ENCODE data around the gene CEND1. TPM values are rescaled to one million over a fixed set of nuclear protein-coding genes. Genes with fewer than 3 reads are reported as not detected.

CEND1 gene
- total and polyA plus RNA-seq, 7 experiments from 2014 or later, result 2.3 TPM; not detected in 6

GRCh38 chr11:792535-792821 is 2.6 kb upstream of the CEND1 start:
- peaks cover 10 to 14% of the 10 kb centered on the region in 2 donors for H3K4me1 ChIP-seq (ENCODE audit: control insufficient read depth in 2 of 2, insufficient read depth in 2 of 2, low read length in 2 of 2)
- Mint-ChIP-seq H3K27me3 (no peaks in the 10 kb centered on the region), H3K4me1 (peaks cover 0 to 21% (median 13%) of the 10 kb centered on the region in 7 donors), H3K27ac (no peak overlapping the region), H3K36me3 (peaks cover 0 to 8% (median 0%) of the 10 kb centered on the region in 5 donors), H3K9me3 (no peaks in the 10 kb centered on the region), H3K4me3 (no peak overlapping the region)
- H3K36me3 ChIP-seq (ENCODE audit: control insufficient read depth in 2 of 3, insufficient read depth in 3 of 3, low read length in 3 of 3), result peaks cover 0 to 39% (median 0%) of the 10 kb centered on the region in 3 experiments
- intact Hi-C loops (cut with micrococcal nuclease), result loop anchor here (10.0 kb wide), 2 partner anchors 228 to 378 kb away; partner anchors contain the start of genes LMNTD2 (in 1 of the 2), RASSF7 (in 1 of the 2) and SIGIRR (in 1 of the 2)
- H3K9me3 ChIP-seq (ENCODE audit: control insufficient read depth in 2 of 3, low read length in 3 of 3), result no peaks in the 10 kb centered on the region
- ChIA-PET POLR2A (no interaction called here), CTCF (no interaction called here)
- H3K27ac ChIP-seq (ENCODE audit: low read depth, low read length), result no peak overlapping the region
- ATAC-seq, result no peak
- no peak for DNase-seq
- no peak overlapping the region for H3K4me3 ChIP-seq (ENCODE audit: low read length)
- no peaks in the 10 kb centered on the region for H3K27me3 ChIP-seq (ENCODE audit: control insufficient read depth in 2 of 2, insufficient read depth in 2 of 2, low read length in 2 of 2)

GRCh38 chr11:791658-792534 is 2.0 kb upstream of the CEND1 start:
- H3K4me1 Mint-ChIP-seq, result peaks cover 0 to 16% (median 10%) of the 10 kb centered on the region in 7 donors
- Histone ChIP-seq H3K27me3 (ENCODE audit: control insufficient read depth in 2 of 2, insufficient read depth in 2 of 2, low read length in 2 of 2) (no peaks in the 10 kb centered on the region), H3K4me1 (ENCODE audit: control insufficient read depth in 2 of 2, insufficient read depth in 2 of 2, low read length in 2 of 2) (peaks cover 7 to 13% of the 10 kb centered on the region in 2 donors), H3K4me3 (ENCODE audit: low read length) (no peak overlapping the region), H3K36me3 (ENCODE audit: control insufficient read depth in 2 of 3, insufficient read depth in 3 of 3, low read length in 3 of 3) (peaks cover 0 to 39% (median 0%) of the 10 kb centered on the region in 3 experiments), H3K27ac (ENCODE audit: low read depth, low read length) (no peak overlapping the region), H3K9me3 (ENCODE audit: control insufficient read depth in 2 of 3, low read length in 3 of 3) (no peaks in the 10 kb centered on the region)
- H3K27ac Mint-ChIP-seq, result no peak overlapping the region
- peaks cover 0 to 8% (median 0%) of the 10 kb centered on the region in 5 donors for H3K36me3 Mint-ChIP-seq
- peak overlapping the region in 1 of 10 donors; percentile 7 for H3K4me3 Mint-ChIP-seq
- no peaks in the 10 kb centered on the region for H3K27me3 Mint-ChIP-seq
- ATAC-seq (no peak), DNase-seq (no peak)
- ChIA-PET POLR2A (interaction anchor here (1.2 to 1.6 kb wide), 3 partner anchors 9 to 11 kb away, joined by 3 to 4 read pairs (median 3); no protein-coding TSS in a partner anchor), CTCF (no interaction called here)
- intact Hi-C loops (cut with micrococcal nuclease), result loop anchor here (10.0 kb wide), 2 partner anchors 227 to 377 kb away; partner anchors contain the start of genes LMNTD2 (in 1 of the 2), RASSF7 (in 1 of the 2) and SIGIRR (in 1 of the 2)
- no peaks in the 10 kb centered on the region for H3K9me3 Mint-ChIP-seq

GRCh38 chr11:790721-791564 is 1.1 kb upstream of the CEND1 start:
- no peaks in the 10 kb centered on the region for H3K27me3 Mint-ChIP-seq
- peaks cover 0 to 39% (median 0%) of the 10 kb centered on the region in 3 experiments for H3K36me3 ChIP-seq (ENCODE audit: control insufficient read depth in 2 of 3, insufficient read depth in 3 of 3, low read length in 3 of 3)
- CTCF ChIA-PET, result no interaction called here

GRCh38 chr11:788953-789940 is 643 bp downstream of the CEND1 start:
- Histone ChIP-seq H3K4me1 (ENCODE audit: control insufficient read depth in 2 of 2, insufficient read depth in 2 of 2, low read length in 2 of 2) (no peaks in the 10 kb centered on the region), H3K36me3 (ENCODE audit: control insufficient read depth in 2 of 3, insufficient read depth in 3 of 3, low read length in 3 of 3) (peaks cover 0 to 33% (median 0%) of the 10 kb centered on the region in 3 experiments), H3K4me3 (ENCODE audit: low read length) (no peak overlapping the region), H3K27ac (ENCODE audit: low read depth, low read length) (no peak overlapping the region), H3K9me3 (ENCODE audit: control insufficient read depth in 2 of 3, low read length in 3 of 3) (no peaks in the 10 kb centered on the region), H3K27me3 (ENCODE audit: control insufficient read depth in 2 of 2, insufficient read depth in 2 of 2, low read length in 2 of 2) (no peaks in the 10 kb centered on the region)
- Mint-ChIP-seq H3K4me3 (peak overlapping the region in 1 of 10 donors; percentile 48), H3K4me1 (peaks cover 0 to 6% (median 0%) of the 10 kb centered on the region in 7 donors), H3K27me3 (no peaks in the 10 kb centered on the region), H3K36me3 (peaks cover 0 to 8% (median 0%) of the 10 kb centered on the region in 5 donors), H3K9me3 (no peaks in the 10 kb centered on the region), H3K27ac (peak overlapping the region in 1 of 9 donors; percentile 58)
- peak in 1 of 9 donors; percentile 7 for DNase-seq
- POLR2A ChIA-PET, result no interaction called here
- no peak for ATAC-seq
- intact Hi-C loops (cut with micrococcal nuclease), result no loop called here
- CTCF ChIA-PET, result no interaction called here

More at GRCh38 chr11:790721-791564, 1.1 kb upstream of the CEND1 start:
- POLR2A ChIA-PET, result interaction anchor here (1.2 to 1.6 kb wide), 4 partner anchors 10 to 13 kb away, joined by 3 to 5 read pairs (median 4); no protein-coding TSS in a partner anchor
- peak overlapping the region in 1 of 10 donors; percentile 49 for H3K4me3 Mint-ChIP-seq
- ATAC-seq, result no peak
- intact Hi-C loops (cut with micrococcal nuclease), result loop anchor here (1.0 to 10.0 kb wide), 3 partner anchors 14 to 376 kb away; partner anchors contain the start of genes GATD1 (in 1 of the 2), LMNTD2 (in 1 of the 2), RASSF7 (in 1 of the 2) and SIGIRR (in 1 of the 2)
- no peak for DNase-seq
- Histone ChIP-seq H3K27ac (ENCODE audit: low read depth, low read length) (no peak overlapping the region), H3K27me3 (ENCODE audit: control insufficient read depth in 2 of 2, insufficient read depth in 2 of 2, low read length in 2 of 2) (no peaks in the 10 kb centered on the region), H3K4me1 (ENCODE audit: control insufficient read depth in 2 of 2, insufficient read depth in 2 of 2, low read length in 2 of 2) (peaks cover 0 to 6% of the 10 kb centered on the region in 2 donors), H3K4me3 (ENCODE audit: low read length) (no peak overlapping the region), H3K9me3 (ENCODE audit: control insufficient read depth in 2 of 3, low read length in 3 of 3) (no peaks in the 10 kb centered on the region)
- no peaks in the 10 kb centered on the region for H3K9me3 Mint-ChIP-seq
- peaks cover 0 to 8% (median 2%) of the 10 kb centered on the region in 7 donors for H3K4me1 Mint-ChIP-seq
- H3K36me3 Mint-ChIP-seq, result peaks cover 0 to 8% (median 0%) of the 10 kb centered on the region in 5 donors
- peak overlapping the region in 1 of 9 donors; percentile 42 for H3K27ac Mint-ChIP-seq

- ATAC-seq, result no peak
Measured at GRCh38 chr11:788009-788640, 1.8 kb downstream of the CEND1 start.

More at GRCh38 chr11:788009-788640, 1.8 kb downstream of the CEND1 start:
- DNase-seq, result peak in 1 of 9 donors; percentile 8
- Mint-ChIP-seq H3K4me3 (peak overlapping the region in 1 of 10 donors; percentile 25), H3K9me3 (no peaks in the 10 kb centered on the region), H3K27me3 (no peaks in the 10 kb centered on the region), H3K36me3 (peaks cover 0 to 5% (median 0%) of the 10 kb centered on the region in 5 donors), H3K27ac (no peak overlapping the region), H3K4me1 (peaks cover 0 to 12% (median 2%) of the 10 kb centered on the region in 7 donors)
- no peaks in the 10 kb centered on the region for H3K27me3 ChIP-seq (ENCODE audit: control insufficient read depth in 2 of 2, insufficient read depth in 2 of 2, low read length in 2 of 2)
- H3K27ac ChIP-seq (ENCODE audit: low read depth, low read length), result no peak overlapping the region
- intact Hi-C loops (cut with micrococcal nuclease), result no loop called here
- POLR2A ChIA-PET, result no interaction called here
- no peak overlapping the region for H3K4me3 ChIP-seq (ENCODE audit: low read length)
- peaks cover 0 to 26% (median 0%) of the 10 kb centered on the region in 3 experiments for H3K36me3 ChIP-seq (ENCODE audit: control insufficient read depth in 2 of 3, insufficient read depth in 3 of 3, low read length in 3 of 3)
- H3K9me3 ChIP-seq (ENCODE audit: control insufficient read depth in 2 of 3, low read length in 3 of 3), result no peaks in the 10 kb centered on the region
- CTCF ChIA-PET, result no interaction called here
- no peaks in the 10 kb centered on the region for H3K4me1 ChIP-seq (ENCODE audit: control insufficient read depth in 2 of 2, insufficient read depth in 2 of 2, low read length in 2 of 2)
